H1 (cell line): Measurements from ENCODE around the gene TTL. TPM values are rescaled to one million over a fixed set of nuclear protein-coding genes. Genes with fewer than 3 reads are reported as not detected.

Experiments
- CTCF ChIA-PET: fragments of 300-600 bp; sonication (Branson Sonifier 250); formaldehyde crosslinking; loops from one replicate; lab custom pipeline; 2021; ENCODE audit not compliant: partially characterized antibody; lab: Charles Lee
- POLR2A ChIA-PET: fragments of 300-600 bp; sonication (Branson Sonifier 250); formaldehyde crosslinking; loops from one replicate; lab custom pipeline; 2021; ENCODE audit warnings: inconsistent platforms; ENCODE audit not compliant: partially characterized antibody; lab: Charles Lee
- DNase-seq, 2 experiments: peaks; one replicate each; pipeline versions ENCODE4 v3.0.0 to v3.0.0-alpha.2; 2010 to 2022; ENCODE audit warnings: low spot score in 2 of 2, low read depth in 1 of 2, mixed read lengths in 1 of 2
- FAIRE-seq: peaks from 2 replicates; lab custom pipeline; 2011; peaks lifted over from hg19 to GRCh38; lab: Jason Lieb, UNC
- H2AFZ ChIP-seq: 2 replicates; pipeline ENCODE4 v1.8.1; 2012; ENCODE audit warnings: low read length, inconsistent platforms
- H2AK5ac ChIP-seq: 2 replicates; pipeline ENCODE4 v1.6.1; 2013; ENCODE audit warnings: low read depth, low read length
- H2BK120ac ChIP-seq: replicated peaks from 2 replicates; pipeline ENCODE3; 2013; ENCODE audit warnings: low read depth, low read length, inconsistent platforms
- H2BK12ac ChIP-seq: 2 replicates; pipeline ENCODE4 v1.6.1; 2013; ENCODE audit warnings: low read depth, low read length
- H2BK15ac ChIP-seq: 2 replicates; pipeline ENCODE4 v1.6.1; 2013; ENCODE audit warnings: low read length
- H2BK20ac ChIP-seq: 2 replicates; pipeline ENCODE4 v1.6.1; 2013; ENCODE audit warnings: low read length
- H2BK5ac ChIP-seq: 2 replicates; pipeline ENCODE4 v1.6.1; 2013; ENCODE audit warnings: low read depth, low read length
- H3K14ac ChIP-seq: 2 replicates; pipeline ENCODE4 v1.6.1; 2013; ENCODE audit warnings: inconsistent platforms; ENCODE audit not compliant: insufficient read length
- H3K18ac ChIP-seq: 2 replicates; pipeline ENCODE4 v1.6.1; 2013; ENCODE audit warnings: low read length; ENCODE audit errors: extremely low read depth
- H3K23ac ChIP-seq: 2 replicates; pipeline ENCODE4 v1.6.1; 2013; ENCODE audit warnings: inconsistent platforms; ENCODE audit not compliant: insufficient read length
- H3K23me2 ChIP-seq: 2 replicates; pipeline ENCODE4 v1.6.1; 2013; ENCODE audit warnings: low read depth, low read length
- H3K27ac ChIP-seq: 2 replicates; pipeline ENCODE4 v1.6.1; 2011; ENCODE audit warnings: low read depth, low read length, inconsistent platforms
- H3K27me3 ChIP-seq, 4 experiments: replicated peaks in 1 of 4; 1 replicate in 1 of 4; 2 replicates in 3 of 4; pipeline versions ENCODE4 v1.6.1 to v1.8.1; 2011 to 2013; ENCODE audit warnings: low read length in 3 of 4, mild to moderate bottlenecking in 3 of 4, inconsistent platforms in 2 of 4, mixed read lengths in 2 of 4, moderate library complexity in 1 of 4; ENCODE audit not compliant: control insufficient read depth in 3 of 4, insufficient read depth in 3 of 4; ENCODE audit errors: extremely low read depth in 1 of 4
- H3K36me3 ChIP-seq, 4 experiments: 2 replicates each; pipeline versions ENCODE4 v1.6.1 to v1.8.1; 2011 to 2013; ENCODE audit warnings: mild to moderate bottlenecking in 4 of 4, low read length in 3 of 4, moderate library complexity in 2 of 4, control low read depth in 1 of 4, inconsistent platforms in 1 of 4; ENCODE audit not compliant: insufficient read depth in 4 of 4, control insufficient read depth in 2 of 4
- H3K4ac ChIP-seq: replicated peaks from 2 replicates; pipeline ENCODE3; 2013; ENCODE audit warnings: low read length, low read depth, mixed read lengths, inconsistent platforms; ENCODE audit not compliant: insufficient read length
- H3K4me1 ChIP-seq, 4 experiments: replicated peaks in 1 of 4; 1 replicate in 1 of 4; 2 replicates in 3 of 4; pipeline versions ENCODE4 v1.6.1 to v1.8.1; 2011 to 2013; ENCODE audit warnings: low read length in 3 of 4, inconsistent platforms in 2 of 4, mixed read lengths in 1 of 4; ENCODE audit not compliant: insufficient read depth in 4 of 4, control insufficient read depth in 3 of 4
- H3K4me2 ChIP-seq, 2 experiments: 2 replicates each; pipeline versions ENCODE4 v1.6.1 to v1.8.1; 2011 to 2013; ENCODE audit warnings: low read depth in 2 of 2, low read length in 2 of 2, control low read depth in 1 of 2, inconsistent platforms in 1 of 2, mild to moderate bottlenecking in 1 of 2; ENCODE audit not compliant: insufficient read depth in 1 of 2
- H3K4me3 ChIP-seq, 4 experiments: fragments of 200-600, 300-600 bp in 1 of 4; sonication (generic), shearing (Covaris generic), sonication (Bioruptor Twin) in 1 of 4; 2 replicates each; pipeline versions ENCODE4 v1.5.1 to v1.8.1; 2011 to 2016; ENCODE audit warnings: low read length in 4 of 4, low read depth in 3 of 4, control low read depth in 2 of 4, inconsistent platforms in 2 of 4, mild to moderate bottlenecking in 2 of 4, mixed read lengths in 1 of 4, moderate library complexity in 1 of 4; ENCODE audit not compliant: insufficient read depth in 2 of 4; ENCODE audit errors: extremely low read depth in 1 of 4
- H3K56ac ChIP-seq: replicated peaks from 2 replicates; pipeline ENCODE3; 2013; ENCODE audit warnings: low read depth, mild to moderate bottlenecking, mixed read lengths, low read length, inconsistent platforms; ENCODE audit not compliant: insufficient read length
- H3K79me1 ChIP-seq: 2 replicates; pipeline ENCODE4 v1.6.1; 2013; ENCODE audit warnings: low read depth, low read length, control low read depth
- H3K79me2 ChIP-seq, 2 experiments: 2 replicates each; pipeline versions ENCODE4 v1.6.1 to v1.8.1; 2012 to 2013; ENCODE audit warnings: low read length in 2 of 2, mild to moderate bottlenecking in 2 of 2, inconsistent platforms in 1 of 2; ENCODE audit not compliant: insufficient read depth in 2 of 2, control insufficient read depth in 1 of 2
- H3K9ac ChIP-seq, 4 experiments: replicated peaks in 1 of 4; 1 replicate in 1 of 4; 2 replicates in 3 of 4; pipeline versions ENCODE4 v1.6.1 to v1.8.1; 2011 to 2013; ENCODE audit warnings: low read depth in 3 of 4, low read length in 3 of 4, control low read depth in 2 of 4, mild to moderate bottlenecking in 2 of 4, moderate library complexity in 2 of 4, inconsistent platforms in 1 of 4; ENCODE audit errors: extremely low read depth in 1 of 4
- H3K9me3 ChIP-seq, 2 experiments: 2 replicates each; pipeline versions ENCODE4 v1.6.1 to v1.8.1; 2012 to 2013; ENCODE audit warnings: mild to moderate bottlenecking in 2 of 2, moderate library complexity in 2 of 2, control low read depth in 1 of 2, inconsistent platforms in 1 of 2, low read depth in 1 of 2, low read length in 1 of 2, mixed read lengths in 1 of 2; ENCODE audit not compliant: insufficient read depth in 2 of 2
- H4K20me1 ChIP-seq, 2 experiments: replicated peaks in 1 of 2; 2 replicates each; pipeline versions ENCODE3 to v1.8.1; 2011 to 2013; ENCODE audit warnings: inconsistent platforms in 2 of 2, low read length in 2 of 2, mild to moderate bottlenecking in 1 of 2; ENCODE audit not compliant: insufficient read depth in 2 of 2, control insufficient read depth in 1 of 2
- H4K5ac ChIP-seq: 2 replicates; pipeline ENCODE4 v1.6.1; 2013; ENCODE audit warnings: low read length, low read depth, mixed read lengths, inconsistent platforms; ENCODE audit not compliant: insufficient read length
- H4K8ac ChIP-seq: 2 replicates; pipeline ENCODE4 v1.8.0; 2013; ENCODE audit warnings: mild to moderate bottlenecking, moderate library complexity, low read length, inconsistent platforms; ENCODE audit not compliant: insufficient read depth; ENCODE audit errors: extremely low read depth
- H4K91ac ChIP-seq: replicated peaks from 2 replicates; pipeline ENCODE3; 2013; ENCODE audit warnings: low read length, mixed read lengths, inconsistent platforms; ENCODE audit not compliant: insufficient read length
- ATF2 ChIP-seq: IDR thresholded peaks from 2 replicates; pipeline ENCODE4 v1.6.1; 2012; ENCODE audit warnings: low read length, inconsistent platforms
- CEBPB ChIP-seq: IDR thresholded peaks from 2 replicates; pipeline ENCODE4 v1.6.1; 2012; ENCODE audit warnings: low read depth, low read length
- CHD2 ChIP-seq: IDR thresholded peaks from 2 replicates; pipeline ENCODE4 v1.6.1; 2012; ENCODE audit warnings: low read length, improper control_type of control experiment
- GABPA ChIP-seq: IDR thresholded peaks from 2 replicates; pipeline ENCODE4 v1.6.1; 2011; ENCODE audit warnings: mild to moderate bottlenecking, low read length, moderate library complexity, borderline replicate concordance; ENCODE audit not compliant: insufficient read depth
- GTF2F1 ChIP-seq: IDR thresholded peaks from 2 replicates; pipeline ENCODE4 v1.6.1; 2012; ENCODE audit warnings: low read depth, low read length, improper control_type of control experiment, borderline replicate concordance
- HDAC2 ChIP-seq, 2 experiments: fragments of 300-600 bp in 1 of 2; sonication (generic) in 1 of 2; IDR thresholded peaks; 2 replicates each; pipeline ENCODE4 v1.6.1; 2011 to 2012; ENCODE audit warnings: low read depth in 2 of 2, low read length in 2 of 2, mild to moderate bottlenecking in 2 of 2, moderate library complexity in 2 of 2, borderline replicate concordance in 1 of 2, inconsistent platforms in 1 of 2
- RNF2 ChIP-seq: fragments of 200-900, 300-1000 bp; sonication (generic); IDR thresholded peaks from 2 replicates; pipeline ENCODE4 v1.7.1; 2016; ENCODE audit warnings: borderline replicate concordance, low read depth, mild to moderate bottlenecking, antibody characterized with exemption, low read length; ENCODE audit not compliant: poor library complexity, severe bottlenecking; ENCODE audit errors: missing control alignments
- TAF1 ChIP-seq: IDR thresholded peaks from 2 replicates; pipeline ENCODE4 v1.6.1; 2011; ENCODE audit warnings: mild to moderate bottlenecking, low read depth, low read length
- TEAD4 ChIP-seq: IDR thresholded peaks from 2 replicates; pipeline ENCODE4 v1.6.1; 2012; ENCODE audit warnings: low read depth, low read length, inconsistent platforms, mixed read lengths
- WGBS, 2 experiments: shearing (Covaris generic) in 1 of 2; methylation state at CpG; one replicate each; pipeline versions ENCODE4 v1.1.6 to v1.1.7; 2013 to 2015; ENCODE audit warnings: low lambda C conversion rate in 2 of 2, mixed read lengths in 2 of 2, inconsistent platforms in 1 of 2, low coverage in 1 of 2, missing lambda C conversion rate in 1 of 2; ENCODE audit not compliant: insufficient replicate concordance in 2 of 2, insufficient coverage in 1 of 2, insufficient read length in 1 of 2; ENCODE audit errors: extremely low coverage in 1 of 2, missing lambda C conversion rate in 1 of 2; 5-methylcytosine and 5-hydroxymethylcytosine counted together
- polyA plus RNA-seq, 7 experiments: library from polyadenylated mRNA; depleted of rRNA in 3 of 7; stranded (reverse) in 5 of 7; unstranded in 2 of 7; fragments of >200 nt in 5 of 7; fragments of 200-250 nt in 2 of 7; gene quantifications; 1 replicate in 5 of 7; 2 replicates in 1 of 7; 4 replicates in 1 of 7; pipeline versions ENCODE4 v1.2.1 to v1.2.3, GENCODE V29; 2011 to 2013; ENCODE audit warnings: missing spikeins in 2 of 7, mixed read lengths in 2 of 7
- total RNA-seq: library from RNA; stranded (reverse); fragmentation: NEBNext Ultra II Directional; extraction: Animal tissue kit (Norgen Biotek cat#: 25700); gene quantifications from 2 replicates; pipeline ENCODE4 v1.2.1, GENCODE V29; 2021

The TTL gene
- total and polyA plus RNA-seq, 2 of the 8 experiments (the other 6 are each of a cell fraction or from before 2014, with no cell fraction given), result 17.5 to 57.1 TPM

GRCh38 chr2:112483831-112484230, 1.9 kb downstream of the TTL start:
- DNase-seq (no peak), FAIRE-seq (no peak)
- H3K9me3 ChIP-seq, result no peaks in the 10 kb centered on the region
- CTCF ChIA-PET, result interaction anchor here (0.6 to 1.6 kb wide), 4 partner anchors 9 to 362 kb away, joined by 3 to 5 read pairs (median 4); no protein-coding TSS in a partner anchor
- no peak overlapping the region for H3K4ac ChIP-seq
- peaks cover 0 to 42% of the 10 kb centered on the region in 2 experiments; a peak in 3 of 4 replicates for H3K79me2 ChIP-seq
- no peak overlapping the region for H4K5ac ChIP-seq
- POLR2A ChIA-PET, result interaction anchor here (0.5 to 1.6 kb wide), 3 partner anchors 10 to 378 kb away, joined by 3 read pairs; partner anchors contain the start of gene ZC3H8
- H3K36me3 ChIP-seq, result peaks cover 0 to 3% (median 0%) of the 10 kb centered on the region in 4 experiments; a peak in 1 of 8 replicates
- H4K20me1 ChIP-seq, result no peaks in the 10 kb centered on the region
- H2AFZ ChIP-seq, result no peak overlapping the region
- H3K27me3 ChIP-seq, result no peaks in the 10 kb centered on the region; a peak in 1 of 7 replicates
- H3K23ac ChIP-seq, result no peak overlapping the region
- no peak overlapping the region for H4K8ac ChIP-seq
- no peak overlapping the region for H4K91ac ChIP-seq
- H2BK15ac ChIP-seq, result no peak overlapping the region
- peak overlapping the region in 1 of 2 experiments; percentile 50; a peak in 2 of 4 replicates for H3K4me2 ChIP-seq
- WGBS, 2 experiments, result 84% methylated on average over 3 of the region's 3 CpGs; no CpG with 5 or more reads in 1 of the 2 experiments
- no peak for TF ChIP-seq TEAD4
- no peak for TF ChIP-seq GABPA
- TF ChIP-seq CEBPB, result no peak
- no peak for TF ChIP-seq CHD2
- TF ChIP-seq HDAC2 (IDR thresholded peaks at IDR 0.05; ENCODE audit: borderline replicate concordance in 1 of 2, low read depth in 2 of 2, low read length in 2 of 2), result no peak
- TF ChIP-seq TAF1, result no peak
- no peak for TF ChIP-seq GTF2F1
- TF ChIP-seq RNF2, result no peak
- no peak for TF ChIP-seq ATF2
- no peak overlapping the region for H2AK5ac ChIP-seq
- no peak overlapping the region for H3K14ac ChIP-seq
- H3K18ac ChIP-seq, result no peak overlapping the region
- H3K9ac ChIP-seq, result no peak overlapping the region
- no peak overlapping the region for H2BK120ac ChIP-seq
- no peak overlapping the region for H2BK5ac ChIP-seq
- H2BK20ac ChIP-seq, result no peak overlapping the region
- peaks cover 11% of the 10 kb centered on the region for H3K23me2 ChIP-seq
- H3K79me1 ChIP-seq, result 0 out of 2 replicates have a peak, but pooled peaks cover 6% of the 10 kb centered on the region
- H2BK12ac ChIP-seq, result no peak overlapping the region
- peak overlapping the region in 1 of 4 experiments; percentile 91; a peak in 3 of 8 replicates for H3K4me3 ChIP-seq
- no peak overlapping the region for H3K27ac ChIP-seq
- H3K56ac ChIP-seq, result no peak overlapping the region
- peaks cover 0 to 7% (median 4%) of the 10 kb centered on the region in 4 experiments; a peak in 5 of 7 replicates for H3K4me1 ChIP-seq
